Mucosa of descending colon (tissue), 3 donors: Measurements from ENCODE around the gene MARK3. TPM values are rescaled to one million over a fixed set of nuclear protein-coding genes. Genes with fewer than 3 reads are reported as not detected.
A peak's percentile ranks its signal among the peaks of the same experiment; 100 is the strongest.
"Not testable (repeated sequence)": the region's sequence is repeated elsewhere in the genome, so short reads cannot be mapped to it uniquely, and the experiment has no call there.

Experiments
- ATAC-seq: fragments of 200-7000 bp; cut with Tn5 transposase; one replicate; pipeline ENCODE4 v1.9.1; 2020; ENCODE audit warnings: mild to moderate bottlenecking, moderate library complexity
- DNase-seq, 3 donors: peaks; one replicate each; pipeline ENCODE4 v3.0.0-alpha.2; 2020
- H3K36me3 ChIP-seq: fragments of 200-600 bp; one replicate; pipeline ENCODE4 v1.8.0; 2021; ENCODE audit warnings: low read depth, mild to moderate bottlenecking
- H3K4me1 ChIP-seq: fragments of 200-600 bp; one replicate; pipeline ENCODE4 v1.8.0; 2021; ENCODE audit warnings: low read depth, mild to moderate bottlenecking
- H3K4me3 ChIP-seq: fragments of 200-600 bp; one replicate; pipeline ENCODE4 v1.8.0; 2021; ENCODE audit warnings: mild to moderate bottlenecking
- H3K9me3 ChIP-seq: fragments of 200-600 bp; one replicate; pipeline ENCODE4 v1.8.0; 2021; ENCODE audit warnings: mild to moderate bottlenecking
- intact Hi-C, 2 donors: fragments of 100-400 bp; cut with DNase I in 1 of 2; cut with micrococcal nuclease in 1 of 2; formaldehyde crosslinking; loops; one replicate each; pipeline versions ENCODE4 v1.11.0 to v1.11.1; 2022; cut with DNase I, micrococcal nuclease
- total RNA-seq, 3 donors: library from RNA; stranded (reverse); fragmentation: NEBNext Ultra II Directional in 2 of 3; extraction: Animal tissue kit (Norgen Biotek cat#: 25700) in 2 of 3; gene quantifications; one replicate each; pipeline versions ENCODE4 v1.2.1 to v1.2.4, GENCODE V29; 2021 to 2023
- TF ChIP-seq, protein P1 (sequence below): fragments of 200-600 bp; IDR thresholded peaks from one replicate; pipeline ENCODE4 v1.8.0; 2022; ENCODE audit warnings: antibody characterized with exemption, mild to moderate bottlenecking
- donor health status: DM: no; HTN: no; CAD: no; lungs with moderate emphysema.
- donor health status: DM: no; HTN: no; CAD: no.
- donor health status: DM: no; HTN: yes; CAD: no.

MARK3 gene
- total RNA-seq, 3 donors from 2014 or later: 60.8 to 85.7 (median 66.8) TPM

DNA sequence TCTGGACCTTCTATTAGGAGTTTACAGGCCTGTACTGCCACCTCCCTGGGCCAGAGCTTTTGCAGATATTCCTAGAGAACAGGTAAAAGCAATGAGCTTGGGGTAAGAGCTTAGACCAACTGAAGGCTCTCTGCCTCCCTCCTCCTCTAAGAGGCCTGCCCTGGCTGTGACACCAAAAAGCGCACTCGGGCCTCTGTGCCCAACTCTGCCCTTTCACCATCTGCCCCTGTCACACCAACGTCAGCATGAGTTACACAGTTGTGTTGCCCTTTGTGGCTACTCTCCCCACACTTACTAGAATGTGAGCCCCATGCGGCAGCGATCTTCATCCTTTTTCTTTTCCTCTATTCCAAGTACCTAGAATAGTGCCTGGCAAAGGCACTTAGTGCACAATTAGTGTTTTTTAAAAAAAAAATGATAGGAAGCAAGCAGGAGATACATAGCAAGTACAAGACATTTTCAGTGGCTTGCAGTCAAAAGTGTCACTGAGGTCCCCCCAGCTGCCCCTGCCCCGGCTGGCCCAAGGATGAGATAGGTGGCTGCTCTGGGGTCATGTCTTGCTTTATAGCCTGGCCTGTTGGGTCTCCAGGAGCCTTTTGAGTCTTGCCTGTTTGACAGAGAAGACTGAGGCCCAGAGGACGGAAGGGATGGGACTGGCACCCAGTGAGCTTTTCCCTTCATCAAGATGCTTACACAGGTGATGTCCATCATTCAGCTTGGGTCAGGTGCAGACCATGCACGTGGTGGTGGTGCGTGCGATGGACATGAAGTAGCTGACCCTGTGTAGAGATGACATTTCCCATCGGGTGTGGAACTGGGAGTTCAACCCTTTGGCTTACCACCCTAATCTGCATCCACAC, 124.9 kb downstream of the MARK3 start:
- TF ChIP-seq, protein P1, sequence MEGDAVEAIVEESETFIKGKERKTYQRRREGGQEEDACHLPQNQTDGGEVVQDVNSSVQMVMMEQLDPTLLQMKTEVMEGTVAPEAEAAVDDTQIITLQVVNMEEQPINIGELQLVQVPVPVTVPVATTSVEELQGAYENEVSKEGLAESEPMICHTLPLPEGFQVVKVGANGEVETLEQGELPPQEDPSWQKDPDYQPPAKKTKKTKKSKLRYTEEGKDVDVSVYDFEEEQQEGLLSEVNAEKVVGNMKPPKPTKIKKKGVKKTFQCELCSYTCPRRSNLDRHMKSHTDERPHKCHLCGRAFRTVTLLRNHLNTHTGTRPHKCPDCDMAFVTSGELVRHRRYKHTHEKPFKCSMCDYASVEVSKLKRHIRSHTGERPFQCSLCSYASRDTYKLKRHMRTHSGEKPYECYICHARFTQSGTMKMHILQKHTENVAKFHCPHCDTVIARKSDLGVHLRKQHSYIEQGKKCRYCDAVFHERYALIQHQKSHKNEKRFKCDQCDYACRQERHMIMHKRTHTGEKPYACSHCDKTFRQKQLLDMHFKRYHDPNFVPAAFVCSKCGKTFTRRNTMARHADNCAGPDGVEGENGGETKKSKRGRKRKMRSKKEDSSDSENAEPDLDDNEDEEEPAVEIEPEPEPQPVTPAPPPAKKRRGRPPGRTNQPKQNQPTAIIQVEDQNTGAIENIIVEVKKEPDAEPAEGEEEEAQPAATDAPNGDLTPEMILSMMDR: no peak
- Histone ChIP-seq H3K36me3 (no peaks in the 10 kb centered on the region), H3K9me3 (no peaks in the 10 kb centered on the region), H3K4me3 (no peak overlapping the region), H3K4me1 (peaks cover 14% of the 10 kb centered on the region)
- DNase-seq: no peak
- intact Hi-C loops: loop anchor here in 1 of 2 donors (10.0 kb wide), 1 partner anchor 45 kb away; no protein-coding TSS in a partner anchor
- ATAC-seq: no peak

DNA sequence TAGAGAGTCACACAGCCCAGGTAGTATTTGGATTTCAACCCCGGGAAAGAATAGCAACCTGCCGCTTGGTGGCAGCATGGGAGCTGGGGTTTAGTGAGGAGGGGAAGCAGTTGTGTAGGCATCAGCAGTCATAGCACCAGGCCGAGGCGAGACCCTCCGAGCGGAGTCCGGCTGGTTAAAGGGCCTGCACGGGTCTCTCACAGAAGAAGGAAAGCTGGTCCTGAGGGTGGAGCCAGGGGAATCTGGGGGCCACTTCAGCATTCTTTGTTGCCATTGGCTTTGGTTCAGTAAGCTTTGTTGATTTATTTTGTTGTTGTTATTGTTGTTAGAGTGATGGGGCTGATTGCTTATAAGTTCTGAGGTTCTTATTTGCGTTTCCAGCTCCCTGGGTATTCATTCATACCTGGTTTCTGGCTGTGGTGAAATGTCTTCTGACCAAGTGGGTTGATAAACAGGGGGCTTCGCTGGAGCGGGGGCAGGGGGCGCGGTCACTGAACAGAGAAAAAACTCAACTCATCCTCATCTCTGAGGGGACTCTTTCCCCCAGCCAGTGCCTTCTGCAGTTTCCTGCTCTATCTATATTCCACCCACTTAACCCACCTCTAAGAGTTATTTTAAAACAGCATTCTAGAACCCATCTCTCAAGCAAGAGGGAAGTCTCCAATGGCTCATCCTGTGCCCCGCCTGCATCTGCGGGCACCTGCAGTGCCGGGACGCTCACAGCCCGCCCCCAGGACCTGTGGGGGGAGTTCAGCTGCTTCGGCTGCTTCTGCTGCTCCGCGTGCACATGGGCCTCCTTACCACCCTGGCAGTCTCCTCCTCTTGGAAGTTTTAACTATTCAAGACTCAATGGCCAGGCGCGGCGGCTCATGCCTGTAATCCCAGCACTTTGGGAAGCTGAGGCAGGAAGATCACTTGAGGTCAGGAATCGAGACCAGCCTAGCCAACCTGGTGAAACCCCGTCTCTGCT, 125.8 kb downstream of the MARK3 start:
- Histone ChIP-seq H3K9me3 (no peaks in the 10 kb centered on the region), H3K36me3 (no peaks in the 10 kb centered on the region), H3K4me3 (no peak overlapping the region), H3K4me1 (peaks cover 14% of the 10 kb centered on the region)
- ATAC-seq: no peak
- DNase-seq: no peak
- TF ChIP-seq, protein P1: no peak
- intact Hi-C loops: no loop called here

DNA sequence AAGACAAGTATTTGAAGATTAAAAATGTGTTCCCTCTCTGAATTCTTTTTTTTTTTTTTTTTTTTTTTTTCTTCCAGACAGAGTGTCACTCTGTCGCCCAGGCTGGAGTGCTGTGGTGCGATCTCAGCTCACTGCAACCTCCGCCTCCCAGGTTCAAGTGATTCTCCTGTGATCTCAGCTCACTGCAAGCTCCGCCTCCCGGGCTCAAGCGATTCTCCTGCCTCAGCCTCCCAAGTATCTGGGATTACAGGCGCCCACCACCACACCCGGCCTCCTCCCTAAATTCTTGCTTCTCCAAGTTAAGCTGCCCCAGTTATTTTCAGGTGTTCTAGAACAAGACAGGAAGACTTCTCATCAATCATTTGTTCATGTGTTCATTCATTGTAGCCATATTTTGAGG, 127.0 kb downstream of the MARK3 start:
- peaks cover 14% of the 10 kb centered on the region for H3K4me1 ChIP-seq
- DNase-seq, H3K9me3 ChIP-seq, H3K36me3 ChIP-seq, H3K4me3 ChIP-seq, ATAC-seq, intact Hi-C loops: not testable (repeated sequence)

DNA sequence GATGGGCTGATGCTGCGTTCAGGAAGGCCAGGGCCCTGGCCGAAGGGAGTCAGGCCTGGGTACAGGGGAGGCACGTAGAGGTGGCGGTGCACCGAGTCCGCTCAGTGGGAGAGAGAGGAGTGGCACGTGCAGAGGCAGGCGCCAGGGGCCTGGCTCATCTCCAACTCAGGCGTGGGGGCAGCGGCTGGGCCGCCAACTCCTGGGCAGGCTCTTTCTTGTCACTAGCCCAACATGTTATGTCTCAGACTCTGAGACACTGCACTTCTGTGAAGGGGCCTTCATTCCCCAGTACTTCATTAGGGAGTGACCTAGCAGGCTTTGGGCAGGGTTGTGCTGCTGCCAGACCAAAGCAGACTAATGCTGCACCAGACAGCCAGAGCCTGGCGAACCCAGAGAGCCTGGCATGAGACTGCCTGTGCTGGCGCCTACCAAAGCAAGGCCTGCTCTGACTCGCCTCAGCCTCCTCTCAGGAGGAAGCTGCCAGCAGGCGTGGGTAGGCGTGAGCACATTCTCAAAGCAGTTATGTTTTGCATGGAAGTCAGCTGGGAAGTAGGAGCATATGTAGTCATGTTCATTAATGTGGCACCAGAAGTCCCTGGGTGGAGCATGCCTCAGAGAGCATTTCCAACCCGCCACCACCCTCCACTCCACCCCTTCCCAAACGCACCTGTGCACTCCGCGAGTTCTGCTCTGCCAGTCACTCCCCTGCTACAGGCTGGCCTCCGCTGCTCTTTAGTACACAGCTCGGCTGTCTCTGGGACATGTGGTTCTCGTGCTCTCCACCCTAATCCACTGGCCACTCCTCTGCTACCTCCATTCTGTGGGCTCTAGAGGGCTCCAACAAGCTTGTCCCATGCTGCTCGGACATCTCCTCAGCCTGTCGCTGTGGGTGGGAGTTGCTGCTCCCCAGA, 127.7 kb downstream of the MARK3 start:
- Histone ChIP-seq H3K9me3 (no peaks in the 10 kb centered on the region), H3K4me3 (no peak overlapping the region), H3K36me3 (no peaks in the 10 kb centered on the region), H3K4me1 (peaks cover 14% of the 10 kb centered on the region)
- ATAC-seq (peak; percentile 85), DNase-seq (peak in 2 of 3 donors; percentile 68 to 74)
- intact Hi-C loops: no loop called here
- TF ChIP-seq, protein P1: no peak

DNA sequence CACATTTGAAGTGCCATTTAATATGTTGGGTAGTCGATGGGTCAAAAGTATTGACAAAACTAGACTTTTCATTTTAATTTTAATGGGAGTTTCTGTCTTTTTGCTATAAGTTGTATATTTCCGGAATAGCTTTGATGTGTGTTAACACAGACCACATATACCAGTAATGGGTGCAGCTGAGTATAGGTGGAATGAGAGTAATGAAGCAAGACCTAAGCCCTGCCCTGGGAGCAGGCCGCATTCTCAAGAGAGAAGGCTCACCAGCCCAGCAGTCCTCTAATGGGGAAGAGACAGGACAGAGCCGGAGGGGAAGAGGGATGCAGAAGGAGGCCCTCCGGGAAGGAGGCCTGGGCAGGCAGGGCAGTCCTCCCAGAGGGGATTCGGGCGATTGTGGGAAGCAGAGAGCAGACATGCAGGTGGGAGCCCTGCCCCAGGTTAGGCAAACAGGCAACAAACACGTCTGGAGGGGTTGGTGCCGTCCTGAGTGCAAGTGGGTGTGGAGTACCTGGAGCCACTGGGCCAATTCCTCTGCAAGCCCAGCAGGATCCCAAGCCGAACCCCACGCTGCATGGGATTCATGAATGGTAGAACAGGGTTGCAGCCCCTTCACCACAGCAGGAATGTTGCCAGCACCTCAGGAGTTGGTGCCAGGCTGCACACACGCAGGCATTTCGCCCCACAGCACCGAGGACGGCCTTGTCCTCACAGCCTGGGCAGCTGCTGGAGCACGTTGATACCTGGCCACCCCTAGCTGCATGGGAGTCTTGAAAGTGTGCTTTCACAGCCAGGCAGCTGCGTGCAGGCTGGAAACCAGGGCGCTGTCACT, 129.6 kb downstream of the MARK3 start:
- Histone ChIP-seq H3K9me3 (no peaks in the 10 kb centered on the region), H3K4me1 (peaks cover 22% of the 10 kb centered on the region), H3K36me3 (no peaks in the 10 kb centered on the region), H3K4me3 (no peak overlapping the region)
- TF ChIP-seq, protein P1: no peak
- DNase-seq: peak in 1 of 3 donors; percentile 27
- intact Hi-C loops: no loop called here
- no peak for ATAC-seq
